ENCODE data around the gene HEPH.

GRCh38 chrX:66232296-66232695 is 68.2 kb downstream of the HEPH start:
- TF ChIP-seq CTCF (IDR thresholded peaks at IDR 0.05; ENCODE audit: control extremely low read depth in 1 of 3, insufficient read depth in 1 of 3, low read depth in 1 of 3, low read length in 3 of 3) = no peak
- no peak for TF ChIP-seq RAD21 (IDR thresholded peaks at IDR 0.05 in 1 of 2, conservative IDR thresholded peaks at IDR 0.05 in 1 of 2; ENCODE audit: low read depth in 2 of 2, low read length in 2 of 2)
- no peak for TF ChIP-seq ZNF274 (IDR thresholded peaks at IDR 0.05; ENCODE audit: borderline replicate concordance, extremely low read depth, low read length)
- TF ChIP-seq POLR2A (IDR thresholded peaks at IDR 0.05; ENCODE audit: control extremely low read depth in 1 of 2, low read depth in 2 of 2, low read length in 2 of 2) = no peak
- no peak for TF ChIP-seq EGR1 (IDR thresholded peaks at IDR 0.05; ENCODE audit: borderline replicate concordance, low read depth, low read length)
- TF ChIP-seq RXRA (IDR thresholded peaks at IDR 0.05; ENCODE audit: insufficient read depth, low read depth, low read length) = no peak
- TF ChIP-seq HDAC6 (IDR thresholded peaks at IDR 0.05; ENCODE audit: low read depth, low read length) = no peak
- TF ChIP-seq MAX (IDR thresholded peaks at IDR 0.05) = no peak
